Mesothelial cell of epicardium (in vitro differentiated cells): Measurements from ENCODE around the gene SON. TPM values are rescaled to one million over a fixed set of nuclear protein-coding genes. Genes with fewer than 3 reads are reported as not detected.

Experiments
- DNase-seq, 2 experiments: peaks; one replicate each; pipeline ENCODE4 v3.0.0; 2021; ENCODE audit warnings: low spot score in 2 of 2; ENCODE audit not compliant: unreplicated experiment in 2 of 2
- H3K27ac Mint-ChIP-seq: 2 replicates; pipeline ENCODE4 v1.8.0; 2021; ENCODE audit warnings: mixed read lengths
- H3K27me3 Mint-ChIP-seq: 2 replicates; pipeline ENCODE4 v1.8.0; 2021; ENCODE audit warnings: low read depth, mixed read lengths
- H3K36me3 Mint-ChIP-seq: 2 replicates; pipeline ENCODE4 v1.8.0; 2021; ENCODE audit warnings: mixed read lengths
- H3K4me1 Mint-ChIP-seq: 2 replicates; pipeline ENCODE4 v1.8.0; 2021; ENCODE audit warnings: mixed read lengths
- H3K4me3 Mint-ChIP-seq: 2 replicates; pipeline ENCODE4 v1.8.0; 2021; ENCODE audit warnings: mild to moderate bottlenecking, moderate library complexity, mixed read lengths
- H3K9me3 Mint-ChIP-seq: 2 replicates; pipeline ENCODE4 v1.8.0; 2021; ENCODE audit warnings: mixed read lengths
- total RNA-seq: library from RNA; stranded (reverse); gene quantifications from 3 replicates; pipeline ENCODE4 v1.2.1, GENCODE V29; 2021
- TF ChIP-seq, protein P1 (sequence below): fragments of 200-600 bp; sonication (generic); IDR thresholded peaks from one replicate; pipeline ENCODE4 v1.5.0; 2021; ENCODE audit warnings: antibody characterized with exemption; ENCODE audit not compliant: unreplicated experiment

Gene SON
- total RNA-seq, 1 donor from 2014 or later: 427 TPM

DNA sequence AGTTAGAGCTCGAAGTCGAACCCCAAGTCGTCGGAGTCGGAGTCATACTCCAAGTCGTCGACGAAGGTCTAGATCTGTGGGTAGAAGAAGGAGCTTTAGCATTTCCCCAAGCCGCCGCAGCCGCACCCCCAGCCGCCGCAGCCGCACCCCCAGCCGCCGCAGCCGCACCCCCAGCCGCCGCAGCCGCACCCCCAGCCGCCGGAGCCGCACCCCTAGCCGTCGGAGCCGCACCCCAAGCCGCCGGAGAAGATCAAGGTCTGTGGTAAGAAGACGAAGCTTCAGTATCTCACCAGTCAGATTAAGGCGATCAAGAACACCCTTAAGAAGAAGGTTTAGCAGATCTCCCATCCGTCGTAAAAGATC, 12.1 kb downstream of the SON start:
- no peaks in the 10 kb centered on the region for H3K27me3 Mint-ChIP-seq
- TF ChIP-seq, protein P1, sequence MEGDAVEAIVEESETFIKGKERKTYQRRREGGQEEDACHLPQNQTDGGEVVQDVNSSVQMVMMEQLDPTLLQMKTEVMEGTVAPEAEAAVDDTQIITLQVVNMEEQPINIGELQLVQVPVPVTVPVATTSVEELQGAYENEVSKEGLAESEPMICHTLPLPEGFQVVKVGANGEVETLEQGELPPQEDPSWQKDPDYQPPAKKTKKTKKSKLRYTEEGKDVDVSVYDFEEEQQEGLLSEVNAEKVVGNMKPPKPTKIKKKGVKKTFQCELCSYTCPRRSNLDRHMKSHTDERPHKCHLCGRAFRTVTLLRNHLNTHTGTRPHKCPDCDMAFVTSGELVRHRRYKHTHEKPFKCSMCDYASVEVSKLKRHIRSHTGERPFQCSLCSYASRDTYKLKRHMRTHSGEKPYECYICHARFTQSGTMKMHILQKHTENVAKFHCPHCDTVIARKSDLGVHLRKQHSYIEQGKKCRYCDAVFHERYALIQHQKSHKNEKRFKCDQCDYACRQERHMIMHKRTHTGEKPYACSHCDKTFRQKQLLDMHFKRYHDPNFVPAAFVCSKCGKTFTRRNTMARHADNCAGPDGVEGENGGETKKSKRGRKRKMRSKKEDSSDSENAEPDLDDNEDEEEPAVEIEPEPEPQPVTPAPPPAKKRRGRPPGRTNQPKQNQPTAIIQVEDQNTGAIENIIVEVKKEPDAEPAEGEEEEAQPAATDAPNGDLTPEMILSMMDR: no peak
- H3K27ac Mint-ChIP-seq: no peak overlapping the region
- peaks cover 9% of the 10 kb centered on the region for H3K4me1 Mint-ChIP-seq
- H3K9me3 Mint-ChIP-seq: peaks cover 23% of the 10 kb centered on the region
- peaks cover 77% of the 10 kb centered on the region for H3K36me3 Mint-ChIP-seq
- no peak for DNase-seq
- no peak overlapping the region for H3K4me3 Mint-ChIP-seq

DNA sequence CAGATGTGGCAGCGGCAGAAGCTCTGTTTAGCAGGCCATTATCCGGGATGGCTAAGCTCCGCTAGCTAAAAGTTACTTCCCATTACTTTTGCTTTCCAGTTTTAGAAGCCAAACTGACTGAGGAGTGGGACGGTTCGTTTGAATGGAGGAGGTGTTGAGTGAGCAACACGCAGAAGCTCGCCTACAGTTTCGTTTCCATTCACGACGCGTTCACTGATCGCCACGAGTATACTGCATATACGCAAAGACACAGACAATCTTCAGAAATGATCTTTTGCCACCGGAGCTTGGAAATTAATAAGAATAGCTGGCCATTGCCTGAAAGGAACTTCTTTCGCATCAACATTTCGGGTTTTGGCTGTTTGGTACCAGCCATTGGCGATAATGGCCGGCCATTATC, 14.6 kb downstream of the SON start:
- H3K36me3 Mint-ChIP-seq: peaks cover 75% of the 10 kb centered on the region
- peaks cover 9% of the 10 kb centered on the region for H3K4me1 Mint-ChIP-seq
- peaks cover 20% of the 10 kb centered on the region for H3K9me3 Mint-ChIP-seq
- no peaks in the 10 kb centered on the region for H3K27me3 Mint-ChIP-seq
- no peak overlapping the region for H3K27ac Mint-ChIP-seq
- DNase-seq: no peak
- no peak overlapping the region for H3K4me3 Mint-ChIP-seq
- TF ChIP-seq, protein P1: no peak

DNA sequence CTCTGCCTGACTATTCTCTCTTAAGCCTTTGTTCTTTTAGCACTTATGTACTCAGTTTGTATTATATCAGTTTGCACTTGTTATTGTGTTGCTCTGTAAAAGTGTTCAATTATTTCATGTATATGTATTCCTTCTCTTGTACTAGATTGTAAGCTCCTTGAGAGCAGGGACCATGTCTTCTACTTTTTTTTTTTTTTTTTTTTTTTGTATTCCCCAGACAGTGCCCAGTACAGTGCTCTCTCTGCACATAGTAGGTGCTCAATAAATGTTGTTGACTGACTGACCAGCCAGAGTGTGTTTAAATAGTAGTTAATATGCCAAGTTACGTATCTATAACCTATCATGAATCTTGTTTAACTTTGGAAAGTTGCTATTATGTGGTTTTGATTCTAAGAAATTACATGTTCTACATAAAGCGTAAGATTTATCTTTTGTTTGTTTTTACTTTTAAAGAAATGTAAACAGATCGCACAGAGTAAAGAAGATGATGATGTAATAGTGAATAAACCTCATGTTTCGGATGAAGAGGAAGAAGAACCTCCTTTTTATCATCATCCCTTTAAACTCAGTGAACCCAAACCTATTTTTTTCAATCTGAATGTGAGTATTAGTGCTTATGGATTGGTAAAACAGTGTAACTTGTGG, 16.1 kb downstream of the SON start:
- H3K4me3 Mint-ChIP-seq: no peak overlapping the region
- no peak for DNase-seq
- peaks cover 66% of the 10 kb centered on the region for H3K36me3 Mint-ChIP-seq
- no peaks in the 10 kb centered on the region for H3K27me3 Mint-ChIP-seq
- TF ChIP-seq, protein P1: no peak
- H3K9me3 Mint-ChIP-seq: peaks cover 17% of the 10 kb centered on the region
- H3K27ac Mint-ChIP-seq: no peak overlapping the region
- H3K4me1 Mint-ChIP-seq: peaks cover 9% of the 10 kb centered on the region

DNA sequence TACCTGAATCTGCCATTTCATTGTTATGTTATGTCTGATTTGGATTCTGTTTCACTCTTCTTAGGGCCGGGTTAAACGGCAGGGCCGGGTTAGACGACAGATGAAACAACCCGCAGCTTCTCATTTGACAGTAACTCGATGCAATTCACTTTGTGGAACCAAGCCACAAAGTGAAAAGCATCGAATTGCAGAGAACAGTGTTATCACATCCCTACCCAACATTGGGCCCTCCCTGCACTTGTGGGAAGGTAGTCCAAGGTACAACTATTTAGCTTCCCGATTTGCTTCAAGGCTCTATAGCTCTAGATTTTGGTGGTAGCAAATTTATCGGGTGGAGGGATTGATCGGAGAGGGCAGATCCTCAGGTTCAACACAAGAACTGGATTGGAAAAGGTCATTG, 17.0 kb downstream of the SON start:
- Mint-ChIP-seq H3K4me1 (peaks cover 4% of the 10 kb centered on the region), H3K27me3 (no peaks in the 10 kb centered on the region), H3K27ac (no peak overlapping the region), H3K36me3 (peaks cover 58% of the 10 kb centered on the region), H3K9me3 (peaks cover 11% of the 10 kb centered on the region), H3K4me3 (no peak overlapping the region)
- no peak for DNase-seq
- TF ChIP-seq, protein P1: no peak

DNA sequence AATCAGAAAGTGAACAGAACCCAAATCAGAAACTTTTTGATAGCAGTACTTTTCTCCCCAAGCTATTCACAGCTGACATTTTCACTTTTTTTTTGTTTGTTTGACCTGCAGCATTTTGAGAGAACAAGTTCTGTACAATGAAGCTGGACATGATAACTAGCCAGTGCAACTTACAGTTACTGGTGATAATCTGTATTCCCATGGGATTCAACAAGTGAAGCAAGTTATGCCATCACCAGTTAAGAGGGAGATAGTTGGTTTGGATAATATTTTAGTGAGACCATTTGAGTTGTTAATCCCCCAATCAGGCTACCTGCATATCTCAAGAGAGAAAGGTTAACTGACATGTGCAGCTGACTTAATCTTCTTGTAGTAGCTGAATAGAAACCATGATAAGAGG, 18.1 kb downstream of the SON start:
- peaks cover 49% of the 10 kb centered on the region for H3K36me3 Mint-ChIP-seq
- DNase-seq: no peak
- no peaks in the 10 kb centered on the region for H3K4me1 Mint-ChIP-seq
- no peaks in the 10 kb centered on the region for H3K27me3 Mint-ChIP-seq
- H3K9me3 Mint-ChIP-seq: peaks cover 6% of the 10 kb centered on the region
- no peak overlapping the region for H3K4me3 Mint-ChIP-seq
- TF ChIP-seq, protein P1: no peak
- peak overlapping the region; percentile 7 for H3K27ac Mint-ChIP-seq

DNA sequence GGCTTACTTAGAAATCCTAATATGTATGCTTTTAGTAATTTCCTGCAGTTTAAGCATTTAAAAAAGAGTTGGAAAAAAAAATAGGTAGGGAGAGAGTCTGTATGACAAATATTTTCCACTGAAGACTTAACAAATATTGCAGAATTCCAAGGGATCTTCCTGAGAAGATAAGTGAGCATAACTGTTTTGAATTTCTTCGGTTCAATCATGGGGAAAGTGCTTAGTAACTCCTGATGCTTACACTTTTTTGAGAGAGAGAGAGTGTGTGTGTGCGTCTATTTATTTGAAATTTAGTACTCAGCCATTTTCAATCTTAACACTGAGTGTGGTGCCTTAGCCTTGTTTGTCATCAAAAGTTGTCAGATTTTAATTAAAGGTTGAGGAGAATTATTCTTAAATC, 18.5 kb downstream of the SON start:
- no peak for DNase-seq
- peaks cover 4% of the 10 kb centered on the region for H3K9me3 Mint-ChIP-seq
- TF ChIP-seq, protein P1: no peak
- H3K27me3 Mint-ChIP-seq: no peaks in the 10 kb centered on the region
- peaks cover 46% of the 10 kb centered on the region for H3K36me3 Mint-ChIP-seq
- peak overlapping the region; percentile 7 for H3K27ac Mint-ChIP-seq
- H3K4me3 Mint-ChIP-seq: no peak overlapping the region
- no peaks in the 10 kb centered on the region for H3K4me1 Mint-ChIP-seq
